Activated T-cell treated with anti-CD3 and anti-CD28 coated beads for 1 hour (primary cell): ENCODE measurements around the gene COL5A1.

Experiments
- DNase-seq: peaks from one replicate; pipeline ENCODE4 v3.0.0-alpha.2; 2020; ENCODE audit warnings: low read depth

Gene COL5A1

GRCh38 chr9:134858051-134858841 is 216.6 kb downstream of the COL5A1 start:
- no peak for DNase-seq

GRCh38 chr9:134860510-134860909 is 218.9 kb downstream of the COL5A1 start:
- DNase-seq: no peak

GRCh38 chr9:134861595-134862334 is 220.2 kb downstream of the COL5A1 start:
- DNase-seq: no peak

- DNase-seq: no peak
These were observed 221.8 kb downstream of the COL5A1 start for GRCh38 chr9:134863306-134863902.

- no peak for DNase-seq
These were observed 222.6 kb downstream of the COL5A1 start for GRCh38 chr9:134863941-134864820.

- DNase-seq: no peak
These were observed 223.2 kb downstream of the COL5A1 start for GRCh38 chr9:134864821-134865190.

GRCh38 chr9:134867917-134868750 is 226.5 kb downstream of the COL5A1 start:
- no peak for DNase-seq

- no peak for DNase-seq
These were observed 227.3 kb downstream of the COL5A1 start for GRCh38 chr9:134868751-134869553.

GRCh38 chr9:134869554-134870300 is 228.1 kb downstream of the COL5A1 start:
- no peak for DNase-seq

- no peak for DNase-seq
These were observed 228.7 kb downstream of the COL5A1 start for GRCh38 chr9:134870301-134870694.

- no peak for DNase-seq
These were observed 229.4 kb downstream of the COL5A1 start for GRCh38 chr9:134870746-134871662.

GRCh38 chr9:134871697-134872340 is 230.2 kb downstream of the COL5A1 start:
- no peak for DNase-seq

- DNase-seq: no peak
These were observed 231.1 kb downstream of the COL5A1 start for GRCh38 chr9:134872482-134873231.

GRCh38 chr9:134875371-134875770 is 233.8 kb downstream of the COL5A1 start:
- no peak for DNase-seq

- DNase-seq: no peak
These were observed 235.9 kb downstream of the COL5A1 start for GRCh38 chr9:134877541-134877940.

- DNase-seq: no peak
These were observed 238.3 kb downstream of the COL5A1 start for GRCh38 chr9:134879664-134880483.
